SU-DHL-6 (cell line): ENCODE measurements around the gene GPR78.

Experiments
- H2AFZ ChIP-seq: fragments of 200-600 bp; sonication (generic); 2 replicates; pipeline ENCODE4 v1.6.1; 2014; ENCODE audit warnings: low read depth, mild to moderate bottlenecking, moderate library complexity, mixed read lengths, antibody characterized with exemption, low read length; ENCODE audit not compliant: severe bottlenecking
- H3F3A ChIP-seq: fragments of 200-600 bp; shearing (Covaris generic); 2 replicates; pipeline ENCODE4 v1.6.0; 2016; ENCODE audit warnings: antibody characterized with exemption, mild to moderate bottlenecking; ENCODE audit not compliant: insufficient read depth
- H3K27ac ChIP-seq: fragments of 200-600 bp; sonication (generic); 2 replicates; pipeline ENCODE4 v1.5.1; 2016; ENCODE audit warnings: low read depth, mild to moderate bottlenecking, low read length, moderate library complexity, mixed read lengths
- H3K27me3 ChIP-seq: fragments of 200-600 bp; sonication (generic), shearing (Covaris generic); 2 replicates; pipeline ENCODE4 v1.6.0; 2014; ENCODE audit warnings: mild to moderate bottlenecking, low read length
- H3K36me3 ChIP-seq: fragments of 200-600 bp; sonication (generic); 2 replicates; pipeline ENCODE4 v1.6.1; 2014; ENCODE audit warnings: mild to moderate bottlenecking, low read length, mixed read lengths
- H3K4me2 ChIP-seq: fragments of 300-600, 200-600 bp; shearing (Covaris generic), sonication (generic); 2 replicates; pipeline ENCODE4 v1.6.0; 2014; ENCODE audit warnings: low read length, low read depth, mild to moderate bottlenecking; ENCODE audit not compliant: poor library complexity, severe bottlenecking
- H3K4me3 ChIP-seq: fragments of 200-600 bp; sonication (generic); 2 replicates; pipeline ENCODE4 v1.5.1; 2014; ENCODE audit warnings: antibody characterized with exemption, low read length, mild to moderate bottlenecking, mixed read lengths; ENCODE audit not compliant: insufficient read depth, poor library complexity, severe bottlenecking
- H3K79me2 ChIP-seq: fragments of 200-600 bp; sonication (generic); 2 replicates; pipeline ENCODE4 v1.6.1; 2014; ENCODE audit warnings: mild to moderate bottlenecking, low read length, moderate library complexity; ENCODE audit not compliant: insufficient read depth
- H3K9ac ChIP-seq: fragments of 200-600 bp; sonication (generic); 2 replicates; pipeline ENCODE4 v1.7.0; 2014; ENCODE audit warnings: mild to moderate bottlenecking, low read length
- H3K9me2 ChIP-seq: fragments of 200-600 bp; sonication (generic); replicated peaks from 2 replicates; pipeline ENCODE4 v1.6.1; 2014; ENCODE audit warnings: low read length; ENCODE audit not compliant: insufficient read depth
- H3K9me3 ChIP-seq: fragments of 200-600 bp; sonication (generic); 2 replicates; pipeline ENCODE4 v1.6.1; 2014; ENCODE audit warnings: low read length, mixed read lengths; ENCODE audit not compliant: insufficient read depth
- H4K20me1 ChIP-seq: fragments of 200-600 bp; sonication (generic); 2 replicates; pipeline ENCODE4 v1.6.1; 2014; ENCODE audit warnings: low read depth, mild to moderate bottlenecking, antibody characterized with exemption, low read length, moderate library complexity, mixed read lengths
- CTCF ChIP-seq: fragments of 200-600 bp; sonication (generic); IDR thresholded peaks from one replicate; pipeline ENCODE4 v1.5.1; 2017; ENCODE audit warnings: antibody characterized with exemption, mild to moderate bottlenecking, low read length, moderate library complexity; ENCODE audit not compliant: insufficient read depth, poor library complexity, severe bottlenecking
- EZH2phosphoT487 ChIP-seq: fragments of 200-600 bp; sonication (generic), shearing (Covaris generic); conservative IDR thresholded peaks from 2 replicates; pipeline ENCODE4 v1.6.1; 2018; ENCODE audit warnings: mild to moderate bottlenecking, antibody characterized with exemption, low read length, moderate library complexity, mixed read lengths

GPR78 gene

DNA sequence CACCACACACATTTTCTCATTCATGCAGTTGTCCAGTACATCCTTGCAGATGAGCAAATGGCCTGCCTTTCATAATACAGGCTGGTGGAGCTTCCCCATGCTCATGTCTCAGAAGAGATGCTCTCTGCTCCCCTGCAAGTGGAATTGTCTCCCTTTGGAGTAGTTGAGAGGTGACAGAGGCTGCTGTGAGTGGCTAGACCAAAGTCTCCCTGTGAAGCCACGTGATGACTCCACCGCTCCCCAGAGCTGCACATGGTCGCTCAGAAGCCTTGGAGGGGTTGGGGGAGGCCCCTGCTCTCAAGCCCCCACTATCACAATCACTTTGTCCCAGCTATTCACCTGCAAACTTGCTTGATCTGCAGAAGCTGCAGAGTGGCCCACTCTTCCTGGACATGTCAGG lies 1.5 kb upstream of the GPR78 start:
- Histone ChIP-seq H3K4me2 (no peak overlapping the region), H2AFZ (no peak overlapping the region), H3K27ac (no peak overlapping the region), H4K20me1 (no peaks in the 10 kb centered on the region), H3K9me3 (no peaks in the 10 kb centered on the region), H3K79me2 (no peaks in the 10 kb centered on the region), H3F3A (no peaks in the 10 kb centered on the region), H3K4me3 (no peak overlapping the region), H3K36me3 (no peaks in the 10 kb centered on the region), H3K9me2 (no peaks in the 10 kb centered on the region), H3K9ac (no peak overlapping the region), H3K27me3 (no peaks in the 10 kb centered on the region)
- TF ChIP-seq CTCF = no peak
- no peak for TF ChIP-seq EZH2phosphoT487

DNA sequence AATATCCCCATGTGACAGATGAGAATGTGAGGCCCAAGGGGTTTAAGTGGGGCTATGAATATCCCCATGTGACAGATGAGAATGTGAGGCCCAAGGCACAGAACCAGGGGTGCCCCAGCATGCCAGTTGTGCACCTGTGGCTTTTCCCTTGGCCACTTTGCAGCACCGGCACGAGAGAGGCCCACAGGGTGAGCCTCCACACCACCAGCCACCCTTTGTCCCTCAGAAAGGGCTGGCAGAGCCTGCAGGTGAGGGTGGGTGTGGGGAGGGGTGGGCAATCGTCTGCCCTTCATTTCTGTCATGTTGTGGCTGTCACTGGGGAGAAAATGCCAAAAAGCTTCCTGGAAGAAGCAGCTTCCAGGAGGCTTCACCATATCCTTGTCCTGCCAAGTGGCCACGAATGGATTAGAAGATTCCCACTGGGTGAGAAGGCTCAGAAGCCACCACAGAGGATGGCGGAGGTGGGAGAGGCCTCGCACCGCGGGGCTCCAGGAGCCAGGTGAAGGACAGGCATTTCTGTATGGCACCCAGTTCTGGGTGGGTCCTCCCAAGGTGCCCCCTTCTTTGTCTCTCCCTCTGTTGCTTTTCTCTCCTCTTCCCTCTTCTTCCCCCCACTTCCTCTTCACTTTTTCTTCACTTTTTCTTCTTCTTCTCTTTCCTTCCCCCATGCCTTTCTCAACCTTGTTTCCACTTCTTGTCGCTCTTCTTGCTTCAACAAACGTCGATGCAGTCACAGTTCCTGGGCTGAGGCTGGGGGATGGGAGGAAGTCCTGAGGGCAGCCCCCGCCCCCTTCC lies 469 bp upstream of the GPR78 start:
- H3K9me2 ChIP-seq = no peaks in the 10 kb centered on the region
- no peak overlapping the region for H3K4me2 ChIP-seq
- no peak overlapping the region for H3K9ac ChIP-seq
- H3K36me3 ChIP-seq = no peaks in the 10 kb centered on the region
- no peaks in the 10 kb centered on the region for H3F3A ChIP-seq
- no peaks in the 10 kb centered on the region for H3K27me3 ChIP-seq
- no peaks in the 10 kb centered on the region for H4K20me1 ChIP-seq
- H3K79me2 ChIP-seq = no peaks in the 10 kb centered on the region
- no peak overlapping the region for H3K27ac ChIP-seq
- H3K9me3 ChIP-seq = no peaks in the 10 kb centered on the region
- no peak overlapping the region for H2AFZ ChIP-seq
- H3K4me3 ChIP-seq = no peak overlapping the region
- TF ChIP-seq CTCF = no peak
- TF ChIP-seq EZH2phosphoT487 = no peak

- Histone ChIP-seq H2AFZ (no peak overlapping the region), H3K36me3 (no peaks in the 10 kb centered on the region), H3K27me3 (no peaks in the 10 kb centered on the region), H3K4me2 (no peak overlapping the region), H3K27ac (no peak overlapping the region), H3K4me3 (no peak overlapping the region), H3F3A (no peaks in the 10 kb centered on the region), H3K9me3 (no peaks in the 10 kb centered on the region), H3K9me2 (no peaks in the 10 kb centered on the region), H3K79me2 (no peaks in the 10 kb centered on the region), H4K20me1 (no peaks in the 10 kb centered on the region), H3K9ac (no peak overlapping the region)
- TF ChIP-seq CTCF (no peak), EZH2phosphoT487 (no peak)
Measured at GRCh38 chr4:8581094-8581861, 1.1 kb downstream of the GPR78 start.
